HG03439 (cell line): ENCODE data around the gene P4HA1.
"Not testable (repeated sequence)": the region's sequence is repeated elsewhere in the genome, so short reads cannot be mapped to it uniquely, and the experiment has no call there.

ENCODE experiments used
- ATAC-seq: cut with Tn5 transposase; IDR thresholded peaks from one replicate; pipeline ENCODE4 v1.9.1; 2021; ENCODE audit warnings: mild to moderate bottlenecking, moderate library complexity; ENCODE audit not compliant: unreplicated experiment

P4HA1 gene

DNA sequence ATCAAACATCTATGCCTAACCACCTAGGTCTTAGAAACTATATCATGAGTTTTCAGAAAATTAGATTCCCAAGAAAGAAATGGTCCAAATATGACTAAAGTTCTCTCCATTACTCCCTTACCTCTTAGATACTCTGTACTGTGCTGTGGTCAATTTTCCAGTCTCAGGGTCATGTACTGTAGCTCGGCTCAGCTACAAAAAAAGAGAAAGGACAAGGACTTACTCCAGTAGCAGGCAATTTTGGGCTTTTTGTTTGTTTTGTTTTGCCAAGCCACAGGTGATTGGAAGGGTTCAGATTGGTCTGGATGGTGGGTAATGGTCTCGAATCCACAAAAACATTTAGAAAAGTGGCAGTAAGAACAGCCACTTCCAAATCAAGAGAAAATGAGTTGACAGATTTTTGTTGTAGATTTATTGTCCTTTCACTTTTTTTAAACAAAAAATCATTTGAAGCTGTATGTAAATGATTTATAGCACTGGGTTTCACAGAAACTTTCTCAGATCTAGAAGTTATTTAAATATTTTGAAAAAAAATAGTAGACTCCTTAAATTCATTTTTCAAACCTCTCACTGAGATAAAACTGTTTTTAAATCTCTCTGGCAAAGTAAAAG is 52.8 kb downstream of the P4HA1 start:
- no peak for ATAC-seq

DNA sequence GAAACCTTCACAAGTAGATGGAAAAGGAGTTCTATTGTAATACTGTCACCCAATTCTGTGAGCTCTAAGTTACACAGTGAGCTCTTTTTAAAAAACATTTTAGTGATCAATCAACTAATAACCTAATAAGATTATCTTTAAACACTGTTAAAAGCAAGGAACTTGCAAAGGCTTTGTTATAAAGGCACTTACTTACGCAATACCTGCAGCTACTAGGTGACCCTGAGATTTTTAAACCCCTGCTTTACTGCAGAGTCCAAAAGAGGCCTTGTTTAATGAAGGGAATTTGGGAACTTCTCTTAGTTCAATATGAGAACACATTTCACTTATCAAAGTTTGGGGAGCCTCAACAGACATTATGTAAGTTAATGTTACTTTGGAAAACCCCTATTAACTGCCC is 53.3 kb downstream of the P4HA1 start:
- no peak for ATAC-seq

DNA sequence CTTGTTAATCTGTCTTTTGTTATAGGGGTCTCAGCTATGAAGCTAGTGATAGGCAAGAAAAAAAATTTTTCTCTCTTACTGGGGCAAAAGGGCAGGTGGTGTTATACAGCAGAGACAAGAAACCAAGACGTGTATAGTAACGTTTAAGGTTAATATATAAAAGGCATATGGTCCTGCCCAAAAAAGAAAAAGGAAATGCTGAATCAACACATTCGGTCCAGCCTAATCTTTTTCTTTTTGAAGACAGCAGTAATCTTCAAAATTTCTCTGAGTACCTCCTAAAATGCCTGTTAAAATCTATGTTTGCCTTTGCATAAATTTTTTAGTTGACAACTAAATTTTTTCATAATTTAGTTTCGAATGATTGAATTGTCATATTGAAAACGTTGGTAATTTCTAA is 54.5 kb downstream of the P4HA1 start:
- ATAC-seq = no peak

DNA sequence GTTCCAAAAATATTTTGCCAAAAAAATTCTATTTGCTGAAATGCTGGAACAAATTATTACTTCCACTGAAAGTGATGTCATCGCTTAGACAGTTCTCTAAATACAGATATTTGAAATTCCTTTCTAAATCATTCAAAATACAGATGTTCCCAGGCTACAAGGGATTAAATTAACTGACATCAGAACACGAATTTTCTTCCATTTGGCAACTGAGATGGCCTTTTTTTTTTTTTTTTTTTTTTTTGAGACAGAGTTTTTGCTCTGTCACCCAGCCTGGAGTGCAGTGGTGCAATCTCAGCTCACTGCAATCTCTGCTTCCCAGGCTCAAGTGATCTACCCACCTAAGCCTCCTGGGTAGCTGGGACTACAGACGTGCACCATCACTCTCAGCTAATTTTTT is 57.0 kb downstream of the P4HA1 start:
- no peak for ATAC-seq

DNA sequence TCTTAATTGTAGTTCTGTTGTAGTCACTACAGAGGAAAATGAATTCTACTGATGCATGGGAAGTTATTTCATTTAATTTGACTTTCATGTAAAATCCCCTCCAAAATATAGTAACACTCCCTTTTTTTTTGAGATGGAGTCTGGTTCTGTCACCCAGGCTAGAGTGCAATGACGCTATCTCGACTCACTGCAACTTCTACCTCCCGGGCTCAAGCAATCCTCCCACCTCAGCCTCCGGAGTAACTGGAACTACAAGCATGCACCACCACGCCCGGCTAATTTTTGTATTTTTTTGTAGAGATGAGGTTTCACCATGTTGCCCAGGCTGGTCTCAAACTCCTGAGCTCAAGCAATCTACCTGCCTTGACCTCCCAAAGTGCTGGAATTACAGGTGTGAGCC is 60.4 kb downstream of the P4HA1 start:
- ATAC-seq = not testable (repeated sequence)

DNA sequence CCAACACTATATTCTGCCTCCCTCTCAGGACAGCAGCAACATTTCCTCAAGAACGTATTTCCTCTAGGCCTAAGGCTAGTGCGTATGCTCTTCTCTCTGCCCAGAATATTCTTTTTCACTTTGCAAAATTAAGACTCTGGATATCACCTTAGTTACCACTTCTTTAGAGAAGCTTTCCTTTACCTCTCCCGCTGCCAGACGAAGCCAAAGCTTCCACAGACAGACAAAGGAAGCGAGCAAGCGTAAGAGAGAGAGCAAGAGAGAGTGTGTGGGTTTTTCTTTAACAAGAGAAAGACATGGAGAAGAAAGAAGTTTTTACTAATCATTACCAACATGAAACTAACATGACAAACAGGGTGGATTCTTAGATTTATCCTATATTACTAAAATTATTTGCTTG is 64.1 kb downstream of the P4HA1 start:
- no peak for ATAC-seq

DNA sequence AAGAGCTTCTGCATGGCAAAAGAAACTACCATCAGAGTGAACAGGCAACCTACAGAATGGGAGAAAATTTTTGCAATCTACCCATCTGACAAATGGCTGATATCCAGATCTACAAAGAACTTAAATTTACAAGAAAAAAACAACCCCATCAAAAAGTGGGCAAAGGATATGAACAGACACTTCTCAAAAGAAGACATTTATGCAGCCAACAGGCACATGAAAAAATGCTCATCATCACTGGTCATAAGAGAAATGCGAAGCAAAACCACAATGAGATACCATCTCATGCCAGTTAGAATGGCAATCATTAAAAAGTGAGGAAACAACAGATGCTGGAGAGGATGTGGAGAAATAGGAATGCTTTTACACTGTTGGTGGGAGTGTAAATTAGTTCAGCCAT is 70.0 kb downstream of the P4HA1 start:
- ATAC-seq = not testable (repeated sequence)

DNA sequence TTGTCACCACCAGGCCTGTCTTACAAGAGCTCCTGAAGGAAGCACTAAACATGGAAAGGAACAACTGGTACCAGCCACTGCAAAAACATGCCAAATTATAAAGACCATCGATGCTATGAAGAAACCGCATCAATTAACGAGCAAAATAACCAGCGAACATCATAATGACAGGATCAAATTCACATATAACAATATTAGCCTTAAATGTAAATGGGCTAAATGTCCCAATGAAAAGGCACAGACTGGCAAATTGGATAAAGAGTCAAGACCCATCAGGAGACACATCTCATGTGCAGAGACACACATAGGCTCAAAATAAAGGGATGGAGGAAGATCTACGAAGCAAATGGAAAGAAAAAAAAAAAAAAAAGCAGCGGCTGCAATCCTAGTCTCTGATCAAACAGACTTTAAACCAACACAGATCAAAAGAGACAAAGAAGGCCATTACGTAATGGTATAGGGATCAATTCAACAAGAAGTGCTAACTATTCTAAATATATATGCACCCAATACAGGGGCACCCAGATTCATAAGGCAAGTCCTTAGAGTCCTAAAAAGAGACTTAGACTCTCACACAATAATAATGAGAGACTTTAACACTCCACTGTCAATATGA is 73.1 kb downstream of the P4HA1 start:
- ATAC-seq = not testable (repeated sequence)

DNA sequence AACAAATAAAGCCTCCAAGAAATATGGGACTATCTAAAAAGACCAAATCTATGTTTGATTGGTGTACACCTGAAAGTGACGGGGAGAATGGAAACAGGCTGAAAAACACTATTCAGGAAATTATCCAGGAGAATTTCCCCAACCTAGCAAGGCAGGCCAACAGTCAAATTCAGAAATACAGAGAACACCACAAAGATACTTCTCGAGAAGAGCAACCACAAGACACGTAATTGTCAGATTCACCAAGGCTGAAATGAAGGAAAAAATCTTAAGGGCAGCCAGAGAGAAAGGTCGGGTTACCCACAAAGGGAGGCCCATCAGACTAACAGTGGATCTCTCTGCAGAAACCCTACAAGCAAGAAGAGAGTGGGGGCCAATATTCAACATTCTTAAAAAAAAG is 73.7 kb downstream of the P4HA1 start:
- ATAC-seq = not testable (repeated sequence)

DNA sequence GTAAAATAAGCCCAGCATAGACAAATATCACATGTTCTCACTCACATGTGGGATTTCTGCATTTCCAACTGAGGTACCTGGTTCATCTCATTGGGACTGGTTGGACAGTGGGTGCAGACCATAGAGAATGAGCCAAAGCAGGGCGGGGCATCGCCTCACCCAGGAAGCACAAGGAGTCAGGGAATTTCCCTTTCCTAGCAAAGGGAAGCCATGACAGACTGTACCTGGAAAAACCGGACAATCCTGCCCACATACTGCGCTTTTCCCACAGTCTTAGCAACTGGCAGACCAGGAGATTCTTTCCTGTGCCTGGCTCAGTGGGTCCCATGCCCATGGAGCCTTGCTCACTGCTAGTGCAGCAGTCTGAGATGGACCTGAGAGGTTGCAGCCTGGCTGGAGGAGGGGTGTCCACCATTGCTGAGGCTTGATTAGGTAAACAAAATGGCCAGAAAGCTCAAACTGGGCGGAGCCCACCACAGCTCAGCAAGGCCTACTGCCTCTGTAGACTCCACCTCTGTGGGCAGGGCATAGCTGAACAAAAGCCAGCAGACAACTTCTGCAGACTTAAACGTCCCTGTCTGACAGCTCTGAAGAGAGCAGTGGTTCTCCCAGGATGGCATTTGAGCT is 75.0 kb downstream of the P4HA1 start:
- ATAC-seq = not testable (repeated sequence)

DNA sequence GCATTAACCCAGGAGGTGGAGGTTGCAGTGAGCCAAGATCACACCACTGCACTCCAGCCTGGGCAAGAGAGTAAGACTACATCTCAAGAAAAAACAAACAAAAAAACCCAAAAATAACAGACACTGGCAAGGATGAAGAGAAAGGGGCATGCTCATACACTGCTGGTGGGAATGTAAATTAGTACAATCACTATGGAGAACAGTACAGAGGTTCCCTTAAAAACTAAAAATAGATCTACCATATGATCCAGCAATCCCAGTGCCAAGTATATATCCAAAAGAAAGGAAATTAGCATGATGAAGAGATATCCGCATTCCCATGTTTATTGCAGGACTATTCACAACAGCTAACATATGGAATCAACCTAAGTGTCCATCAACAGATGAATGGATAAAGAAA is 75.6 kb downstream of the P4HA1 start:
- no peak for ATAC-seq

DNA sequence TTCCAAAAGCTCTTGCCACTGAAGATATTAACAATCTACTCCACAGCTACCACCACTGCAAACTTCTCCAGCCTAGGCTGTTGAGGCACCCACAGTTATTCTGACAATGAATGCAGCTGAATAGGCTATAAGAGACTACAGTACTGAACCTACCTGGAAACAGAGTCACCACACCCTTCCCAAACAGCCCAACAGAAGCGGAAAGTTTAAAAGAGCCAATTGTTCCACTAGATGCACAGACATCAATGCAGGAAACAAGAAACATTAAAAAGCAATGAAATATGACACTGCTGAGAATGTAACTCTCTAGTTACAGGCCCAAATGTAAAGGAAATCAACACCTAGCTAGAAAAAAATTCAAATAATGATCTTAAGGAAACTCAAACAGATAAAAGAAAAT is 77.6 kb downstream of the P4HA1 start:
- ATAC-seq = no peak

DNA sequence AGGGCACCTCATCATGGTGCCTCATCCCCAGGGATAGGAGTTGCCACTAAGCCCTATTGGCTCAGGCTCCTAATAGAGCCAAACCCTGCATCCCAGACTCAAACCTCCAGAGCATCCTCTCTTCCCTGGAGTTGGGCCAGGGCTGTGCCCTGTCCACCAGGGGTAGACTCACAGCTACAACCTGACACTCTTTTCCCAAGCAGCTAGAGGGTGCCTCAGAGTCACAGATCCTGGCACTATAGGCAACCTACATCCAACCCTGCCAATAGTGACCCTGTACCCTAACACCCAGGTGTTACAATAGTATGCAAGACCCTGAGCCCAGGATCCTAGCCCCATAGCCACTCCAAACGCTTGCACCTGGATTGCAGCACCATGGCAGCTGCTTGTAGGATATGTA is 78.0 kb downstream of the P4HA1 start:
- ATAC-seq = no peak

DNA sequence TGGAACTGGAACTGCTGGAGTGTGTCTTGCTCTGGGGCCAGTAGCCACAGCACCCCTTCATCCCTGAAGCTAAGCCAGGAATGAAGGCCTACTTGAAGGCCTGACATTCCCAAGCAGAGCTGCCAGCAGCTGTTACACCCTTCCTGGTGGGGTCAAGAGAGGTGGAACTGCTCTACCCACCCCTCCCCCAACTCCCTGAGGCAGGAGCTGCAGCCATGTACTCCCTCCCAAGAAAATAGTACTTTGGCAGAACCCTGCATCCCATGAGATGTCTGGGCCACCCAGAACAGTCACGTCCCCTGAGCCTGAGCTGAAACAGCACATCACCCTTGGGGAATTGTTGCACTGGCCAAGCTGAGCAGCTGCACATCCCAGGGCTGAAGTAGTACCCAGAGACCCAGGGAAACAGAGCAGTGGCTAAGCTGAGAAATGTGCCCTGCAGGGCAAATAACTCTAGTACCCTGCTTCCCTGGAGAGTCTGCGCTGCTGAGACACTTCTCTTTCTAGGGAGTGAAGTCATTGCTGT is 78.6 kb downstream of the P4HA1 start:
- no peak for ATAC-seq

DNA sequence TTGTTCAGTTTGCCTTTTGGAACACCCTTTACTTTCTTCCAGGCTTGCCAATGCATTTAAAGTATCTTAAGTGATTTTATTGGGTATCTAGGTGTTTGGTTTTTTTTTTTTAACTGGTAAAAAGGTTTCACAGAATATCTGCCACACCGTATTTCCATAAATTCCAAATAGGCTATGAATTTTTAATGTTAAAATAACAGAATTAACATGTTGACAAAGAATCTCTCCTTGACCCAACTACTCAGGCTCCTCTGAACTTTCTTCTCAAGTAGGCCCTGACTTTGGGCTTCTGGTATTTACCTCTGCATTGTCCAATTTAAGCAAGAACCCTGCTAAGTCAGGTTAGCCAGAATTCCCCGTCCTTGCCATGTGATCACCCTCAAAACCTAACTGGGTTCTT is 80.9 kb downstream of the P4HA1 start:
- ATAC-seq = no peak

DNA sequence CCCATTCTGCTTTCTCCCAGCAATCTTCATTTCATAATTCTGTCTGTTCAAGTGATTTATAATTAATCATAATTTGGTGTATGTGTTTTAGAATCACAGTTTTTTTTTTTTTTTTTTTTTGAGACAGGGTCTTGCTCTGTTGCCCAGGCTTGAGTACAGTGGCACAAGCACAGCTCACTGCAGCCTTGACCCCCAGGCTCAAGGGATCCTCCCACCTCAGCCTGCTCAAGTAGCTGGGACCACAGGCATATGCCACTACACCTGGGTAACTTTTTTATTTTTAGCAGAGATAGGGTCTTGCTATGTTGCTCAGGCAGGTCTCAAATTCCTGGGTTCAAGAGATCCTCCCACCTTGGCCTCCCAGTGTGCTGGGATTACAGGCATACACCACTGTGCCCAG is 92.8 kb downstream of the P4HA1 start:
- ATAC-seq = no peak

DNA sequence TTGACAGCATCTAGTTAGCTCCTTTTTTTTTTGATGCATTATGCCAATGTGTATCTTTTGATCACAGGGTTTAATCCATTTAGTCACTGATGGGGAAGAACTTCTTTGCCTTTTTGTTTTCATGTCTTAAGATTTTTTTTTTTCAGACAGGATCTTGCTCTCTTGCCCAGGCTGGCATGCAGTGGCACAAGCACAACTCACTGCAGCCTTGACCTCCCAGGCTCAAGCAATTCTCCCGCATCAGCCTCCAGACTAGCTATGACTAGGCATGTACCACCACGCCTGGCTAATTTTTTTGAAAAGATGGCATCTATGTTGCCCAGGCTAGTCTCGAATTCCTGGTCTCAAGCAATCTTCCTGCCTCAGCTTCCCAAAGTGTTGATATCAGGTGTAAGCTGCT is 95.7 kb downstream of the P4HA1 start:
- ATAC-seq = no peak

DNA sequence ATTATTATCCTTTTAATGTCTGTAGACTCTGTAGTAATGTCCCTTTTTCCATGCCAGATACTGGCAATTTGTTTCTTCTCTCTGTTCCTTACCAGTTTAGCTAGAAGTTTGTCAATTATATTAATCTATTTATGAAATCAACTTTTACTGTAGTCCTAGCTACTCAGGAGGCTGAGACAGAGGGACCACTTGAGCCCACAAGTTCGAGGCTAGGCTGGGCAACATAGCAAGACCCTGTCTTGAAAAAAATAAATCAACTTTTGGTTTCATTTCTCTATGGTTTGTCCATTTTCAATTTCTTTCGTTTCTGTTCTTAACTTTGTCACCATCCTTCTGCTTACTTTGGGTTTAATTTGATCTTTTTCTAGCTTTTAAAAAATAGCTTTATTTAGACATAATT is 99.6 kb downstream of the P4HA1 start:
- no peak for ATAC-seq

DNA sequence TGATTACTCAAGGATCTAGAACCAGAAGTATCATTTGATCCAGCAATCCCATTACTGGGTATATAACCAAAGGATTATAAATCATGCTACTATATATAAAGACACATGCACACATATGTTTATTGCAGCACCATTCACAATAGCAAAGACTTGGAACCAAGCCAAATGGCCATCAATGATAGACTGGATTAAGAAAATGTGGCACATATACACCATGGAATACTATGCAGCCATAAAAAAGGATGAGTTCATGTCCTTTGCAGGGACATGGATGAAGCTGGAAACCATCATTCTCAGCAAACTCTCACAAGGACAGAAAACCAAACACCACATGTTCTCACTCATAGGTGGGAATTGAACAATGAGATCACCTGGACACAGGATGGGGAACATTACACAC is 101.2 kb downstream of the P4HA1 start:
- not testable (repeated sequence) for ATAC-seq

DNA sequence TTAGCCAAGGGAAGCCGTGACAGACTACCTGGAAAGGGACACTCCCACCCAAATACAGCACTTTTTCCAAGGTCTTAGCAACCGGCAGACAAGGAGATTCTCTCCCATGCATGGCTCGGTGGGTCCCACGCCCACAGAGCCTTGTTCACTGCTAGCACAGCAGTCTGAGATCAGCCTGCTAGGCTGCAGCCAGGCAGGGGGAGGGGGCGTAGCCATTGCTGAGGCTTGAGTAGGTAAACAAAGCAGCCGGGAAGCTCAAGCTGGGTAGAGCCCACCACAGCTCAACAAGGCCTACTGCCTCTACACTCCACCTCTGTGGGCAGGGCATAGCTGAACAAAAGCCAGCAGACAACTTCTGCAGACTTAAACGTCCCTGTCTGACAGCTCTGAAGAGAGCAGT is 106.9 kb downstream of the P4HA1 start:
- ATAC-seq = not testable (repeated sequence)

DNA sequence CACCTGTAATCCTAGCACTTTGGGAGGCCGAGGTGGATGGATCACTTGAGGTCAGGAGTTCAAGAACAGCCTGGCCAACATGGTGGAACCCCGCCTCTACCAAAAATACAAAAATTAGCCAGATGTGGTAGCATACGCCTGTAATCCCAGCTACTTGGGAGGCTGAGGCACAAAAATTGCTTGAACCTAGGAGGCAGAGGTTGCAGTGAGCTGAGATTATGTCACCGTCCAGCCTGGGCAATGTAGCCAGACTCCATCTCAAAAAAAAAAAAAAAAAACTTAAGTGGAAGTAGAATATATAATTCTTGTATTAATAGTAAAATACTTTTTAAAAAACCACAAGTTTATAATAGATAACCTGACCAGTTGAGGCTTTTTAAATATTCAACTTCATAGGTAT is 112.0 kb downstream of the P4HA1 start:
- ATAC-seq = not testable (repeated sequence)

DNA sequence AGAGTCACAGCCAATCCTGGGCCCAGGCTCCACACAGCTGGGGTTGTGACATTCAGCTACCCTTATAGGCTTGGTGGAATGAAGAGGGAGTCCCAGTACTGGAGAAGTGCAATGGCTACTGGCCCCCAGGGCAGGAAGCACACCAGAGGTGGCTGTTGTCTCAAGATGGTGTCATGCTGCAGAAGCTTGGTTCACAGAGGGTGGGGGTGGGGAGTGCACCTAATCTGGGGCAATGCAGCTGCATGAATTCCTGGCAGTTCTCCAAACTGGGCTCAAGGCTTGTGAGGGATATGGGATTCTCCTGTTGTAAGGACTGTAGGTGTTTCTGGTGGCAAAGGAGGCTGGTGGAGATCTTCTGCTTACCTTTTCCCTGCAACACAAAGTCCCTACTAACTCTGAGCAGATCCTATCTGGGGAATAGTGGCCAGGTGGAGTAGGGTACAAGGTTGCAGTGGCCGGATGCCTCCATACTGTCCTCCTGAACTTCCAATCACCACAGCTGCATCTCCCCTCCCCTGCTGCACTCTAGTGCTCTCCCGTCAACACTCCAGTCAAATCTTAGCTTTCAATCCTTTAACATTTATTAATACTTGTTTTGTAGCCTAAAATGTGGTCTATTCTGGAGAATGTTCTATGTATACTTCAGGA is 114.7 kb downstream of the P4HA1 start:
- no peak for ATAC-seq
